Central memory CD4-positive, alpha-beta T cell (primary cell): ENCODE data around the gene WSB1.

Experiments
- DNase-seq: peaks from one replicate; pipeline ENCODE4 v3.0.0; 2022

Gene WSB1

GRCh38 chr17:27281438-27281837, 12.5 kb upstream of the WSB1 start:
- DNase-seq: no peak

- DNase-seq: no peak
Observed at GRCh38 chr17:27282054-27282551, 11.8 kb upstream of the WSB1 start.

- DNase-seq: no peak
Observed at GRCh38 chr17:27283060-27283459, 10.9 kb upstream of the WSB1 start.

- DNase-seq: no peak
Observed at GRCh38 chr17:27283751-27284150, 10.2 kb upstream of the WSB1 start.

- DNase-seq: no peak
Observed at GRCh38 chr17:27284811-27285415, 9.0 kb upstream of the WSB1 start.

GRCh38 chr17:27285516-27285915, 8.4 kb upstream of the WSB1 start:
- no peak for DNase-seq

GRCh38 chr17:27288183-27288582, 5.7 kb upstream of the WSB1 start:
- no peak for DNase-seq

- DNase-seq: no peak
Observed at GRCh38 chr17:27289856-27290255, 4.1 kb upstream of the WSB1 start.

GRCh38 chr17:27290916-27291598, 2.9 kb upstream of the WSB1 start:
- DNase-seq: no peak

- DNase-seq: no peak
Observed at GRCh38 chr17:27293359-27293897, 486 bp upstream of the WSB1 start.

- peak; percentile 62 for DNase-seq
Observed at GRCh38 chr17:27294689-27295630, 1.0 kb downstream of the WSB1 start.

GRCh38 chr17:27295945-27296344, 2.0 kb downstream of the WSB1 start:
- no peak for DNase-seq

- no peak for DNase-seq
Observed at GRCh38 chr17:27296428-27296979, 2.6 kb downstream of the WSB1 start.

- DNase-seq: no peak
Observed at GRCh38 chr17:27299384-27300049, 5.6 kb downstream of the WSB1 start.

- DNase-seq: no peak
Observed at GRCh38 chr17:27303734-27304133, 9.8 kb downstream of the WSB1 start.

- no peak for DNase-seq
Observed at GRCh38 chr17:27306276-27306835, 12.4 kb downstream of the WSB1 start.

- no peak for DNase-seq
Observed at GRCh38 chr17:27310565-27311110, 16.7 kb downstream of the WSB1 start.

GRCh38 chr17:27313301-27313700, 19.4 kb downstream of the WSB1 start:
- no peak for DNase-seq

GRCh38 chr17:27315322-27315721, 21.4 kb downstream of the WSB1 start:
- DNase-seq: no peak

GRCh38 chr17:27315796-27316465, 22.0 kb downstream of the WSB1 start:
- no peak for DNase-seq

GRCh38 chr17:27318228-27318627, 24.3 kb downstream of the WSB1 start:
- DNase-seq: no peak
